ENCODE measurements around the gene STAG3. TPM values are rescaled to one million over a fixed set of nuclear protein-coding genes. Genes with fewer than 3 reads are reported as not detected.
"Not testable (repeated sequence)": the region's sequence is repeated elsewhere in the genome, so short reads cannot be mapped to it uniquely, and the experiment has no call there.

STAG3 gene
- total RNA-seq, 1 experiment from 2014 or later: 3.1 TPM

- no peak overlapping the region for H2BK5ac ChIP-seq (ENCODE audit: insufficient read length, low read length)
- H3T11ph ChIP-seq (ENCODE audit: low read length): no peak overlapping the region
- H3K9me3 Mint-ChIP-seq: no peaks in the 10 kb centered on the region
- peaks cover 10 to 12% of the 10 kb centered on the region in 2 experiments for H3K4me1 Mint-ChIP-seq
- no peaks in the 10 kb centered on the region for H3K79me1 ChIP-seq (ENCODE audit: insufficient read depth, low read depth, low read length, poor library complexity, severe bottlenecking)
- H3K4me3 Mint-ChIP-seq: no peak overlapping the region
- H3K36me3 Mint-ChIP-seq (ENCODE audit: insufficient read depth in 1 of 3, low read depth in 3 of 3): no peaks in the 10 kb centered on the region; a peak in 2 of 7 replicates
- no peaks in the 10 kb centered on the region for H3K79me2 ChIP-seq (ENCODE audit: insufficient read depth, low read length)
- H3K14ac ChIP-seq (ENCODE audit: insufficient read depth, low read length): no peak overlapping the region
- no peaks in the 10 kb centered on the region for H3K27me3 ChIP-seq (ENCODE audit: insufficient read depth, low read length)
- no peak overlapping the region for H3K4ac ChIP-seq (ENCODE audit: low read depth, low read length)
- H3K9ac ChIP-seq (ENCODE audit: extremely low read depth, insufficient read length, low read length): no peak overlapping the region
- H3K27ac ChIP-seq (ENCODE audit: insufficient read length, low read depth, low read length): no peak overlapping the region
- H3K4me2 ChIP-seq (ENCODE audit: insufficient read depth, insufficient read length, low read length): no peak overlapping the region
- no peak overlapping the region for H4K91ac ChIP-seq (ENCODE audit: insufficient read length, low read depth, low read length)
- H3K23ac ChIP-seq (ENCODE audit: insufficient read length, low read depth, low read length): no peak overlapping the region
- WGBS (ENCODE audit: extremely low coverage, insufficient read length, low lambda C conversion rate): no CpG with 5 or more reads among the region's 3 CpGs
- H2AK5ac ChIP-seq (ENCODE audit: insufficient read length, low read length): no peak overlapping the region
- H4K8ac ChIP-seq (replicated peaks; ENCODE audit: insufficient read length, low read depth, low read length): no peak overlapping the region
- no peak overlapping the region for H2BK20ac ChIP-seq (ENCODE audit: low read depth, low read length, poor library complexity, severe bottlenecking)
- no peak overlapping the region for H2BK15ac ChIP-seq (ENCODE audit: low read depth, low read length)
- no peak overlapping the region for H4K5ac ChIP-seq (ENCODE audit: insufficient read length, low read depth, low read length)
- no peaks in the 10 kb centered on the region for H3K4me1 ChIP-seq (ENCODE audit: insufficient read depth, low read length)
- H2BK120ac ChIP-seq (ENCODE audit: low read depth, low read length, poor library complexity, severe bottlenecking): no peak overlapping the region
- H3K9me3 ChIP-seq (ENCODE audit: control insufficient read depth, low read depth, low read length): no peaks in the 10 kb centered on the region
- no peak for DNase-seq
- no peak overlapping the region for H3K56ac ChIP-seq (ENCODE audit: insufficient read length, low read depth, low read length)
- no peak overlapping the region for H2AFZ ChIP-seq (ENCODE audit: low read length)
- TF ChIP-seq, protein P1, sequence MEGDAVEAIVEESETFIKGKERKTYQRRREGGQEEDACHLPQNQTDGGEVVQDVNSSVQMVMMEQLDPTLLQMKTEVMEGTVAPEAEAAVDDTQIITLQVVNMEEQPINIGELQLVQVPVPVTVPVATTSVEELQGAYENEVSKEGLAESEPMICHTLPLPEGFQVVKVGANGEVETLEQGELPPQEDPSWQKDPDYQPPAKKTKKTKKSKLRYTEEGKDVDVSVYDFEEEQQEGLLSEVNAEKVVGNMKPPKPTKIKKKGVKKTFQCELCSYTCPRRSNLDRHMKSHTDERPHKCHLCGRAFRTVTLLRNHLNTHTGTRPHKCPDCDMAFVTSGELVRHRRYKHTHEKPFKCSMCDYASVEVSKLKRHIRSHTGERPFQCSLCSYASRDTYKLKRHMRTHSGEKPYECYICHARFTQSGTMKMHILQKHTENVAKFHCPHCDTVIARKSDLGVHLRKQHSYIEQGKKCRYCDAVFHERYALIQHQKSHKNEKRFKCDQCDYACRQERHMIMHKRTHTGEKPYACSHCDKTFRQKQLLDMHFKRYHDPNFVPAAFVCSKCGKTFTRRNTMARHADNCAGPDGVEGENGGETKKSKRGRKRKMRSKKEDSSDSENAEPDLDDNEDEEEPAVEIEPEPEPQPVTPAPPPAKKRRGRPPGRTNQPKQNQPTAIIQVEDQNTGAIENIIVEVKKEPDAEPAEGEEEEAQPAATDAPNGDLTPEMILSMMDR (conservative IDR thresholded peaks at IDR 0.05): no peak
- H3K18ac ChIP-seq (ENCODE audit: insufficient read length, low read depth, low read length): no peak overlapping the region
- no peak overlapping the region for H2BK12ac ChIP-seq (ENCODE audit: insufficient read length, low read depth, low read length)
- no peaks in the 10 kb centered on the region for H3K23me2 ChIP-seq (ENCODE audit: insufficient read length, low read depth, low read length, poor library complexity, severe bottlenecking)
- peaks cover 4% of the 10 kb centered on the region; the same call in 1 of the 2 replicates for H3K27me3 Mint-ChIP-seq (ENCODE audit: low read depth)
- no peaks in the 10 kb centered on the region for H4K20me1 ChIP-seq (ENCODE audit: control insufficient read depth, insufficient read depth, insufficient read length)
- no peak overlapping the region for H3K27ac Mint-ChIP-seq
Observed at GRCh38 chr7:100142461-100142860, 35.3 kb upstream of the STAG3 start.

GRCh38 chr7:100146350-100146749 is 31.4 kb upstream of the STAG3 start:
- not testable (repeated sequence) for H2AK5ac ChIP-seq (ENCODE audit: insufficient read length, low read length); H3T11ph ChIP-seq (ENCODE audit: low read length); DNase-seq; H3K23ac ChIP-seq (ENCODE audit: insufficient read length, low read depth, low read length); H4K20me1 ChIP-seq (ENCODE audit: control insufficient read depth, insufficient read depth, insufficient read length); H3K56ac ChIP-seq (ENCODE audit: insufficient read length, low read depth, low read length); H4K5ac ChIP-seq (ENCODE audit: insufficient read length, low read depth, low read length); H3K27ac ChIP-seq (ENCODE audit: insufficient read length, low read depth, low read length); H3K18ac ChIP-seq (ENCODE audit: insufficient read length, low read depth, low read length); H3K4ac ChIP-seq (ENCODE audit: low read depth, low read length); H2BK15ac ChIP-seq (ENCODE audit: low read depth, low read length); H3K27ac Mint-ChIP-seq; H2AFZ ChIP-seq (ENCODE audit: low read length); H4K91ac ChIP-seq (ENCODE audit: insufficient read length, low read depth, low read length); H3K9ac ChIP-seq (ENCODE audit: extremely low read depth, insufficient read length, low read length); H3K23me2 ChIP-seq (ENCODE audit: insufficient read length, low read depth, low read length, poor library complexity, severe bottlenecking); H2BK12ac ChIP-seq (ENCODE audit: insufficient read length, low read depth, low read length); H2BK5ac ChIP-seq (ENCODE audit: insufficient read length, low read length); H3K4me3 Mint-ChIP-seq; H2BK120ac ChIP-seq (ENCODE audit: low read depth, low read length, poor library complexity, severe bottlenecking); H3K9me3 Mint-ChIP-seq; H3K4me2 ChIP-seq (ENCODE audit: insufficient read depth, insufficient read length, low read length); H2BK20ac ChIP-seq (ENCODE audit: low read depth, low read length, poor library complexity, severe bottlenecking); H3K14ac ChIP-seq (ENCODE audit: insufficient read depth, low read length); H3K27me3 ChIP-seq (ENCODE audit: insufficient read depth, low read length); H3K27me3 Mint-ChIP-seq (ENCODE audit: low read depth); H3K79me2 ChIP-seq (ENCODE audit: insufficient read depth, low read length); H3K4me1 ChIP-seq (ENCODE audit: insufficient read depth, low read length); H4K8ac ChIP-seq (replicated peaks; ENCODE audit: insufficient read length, low read depth, low read length); H3K9me3 ChIP-seq (ENCODE audit: control insufficient read depth, low read depth, low read length); H3K79me1 ChIP-seq (ENCODE audit: insufficient read depth, low read depth, low read length, poor library complexity, severe bottlenecking)
- Mint-ChIP-seq H3K4me1 (peaks cover 15 to 21% of the 10 kb centered on the region in 2 experiments), H3K36me3 (ENCODE audit: insufficient read depth in 1 of 3, low read depth in 3 of 3) (peaks cover 5 to 11% (median 10%) of the 10 kb centered on the region in 3 experiments; a peak in 6 of 7 replicates)
- WGBS (ENCODE audit: extremely low coverage, insufficient read length, low lambda C conversion rate): no CpG with 5 or more reads among the region's 4 CpGs

All from H9 (cell line).